Nephron progenitor cell (in vitro differentiated cells): Measurements from ENCODE around the gene PRKCA.
A peak's percentile ranks its signal among the peaks of the same experiment; 100 is the strongest.

Experiments used
- DNase-seq: peaks from one replicate; pipeline ENCODE4 v3.0.0; 2021
- H3K27ac Mint-ChIP-seq: 2 replicates; pipeline ENCODE4 v1.8.0; 2021; ENCODE audit warnings: mild to moderate bottlenecking, moderate library complexity, mixed read lengths
- H3K27me3 Mint-ChIP-seq: 2 replicates; pipeline ENCODE4 v1.8.0; 2021; ENCODE audit warnings: mild to moderate bottlenecking, low read depth, mixed read lengths; ENCODE audit not compliant: poor library complexity
- H3K36me3 Mint-ChIP-seq: 2 replicates; pipeline ENCODE4 v1.8.0; 2021; ENCODE audit warnings: low read depth, mixed read lengths
- H3K4me1 Mint-ChIP-seq: 2 replicates; pipeline ENCODE4 v1.8.0; 2021; ENCODE audit warnings: mixed read lengths
- H3K4me3 Mint-ChIP-seq: 2 replicates; pipeline ENCODE4 v1.8.0; 2021; ENCODE audit warnings: mild to moderate bottlenecking, moderate library complexity, mixed read lengths
- H3K9me3 Mint-ChIP-seq: 2 replicates; pipeline ENCODE4 v1.8.0; 2021; ENCODE audit warnings: mild to moderate bottlenecking, moderate library complexity, mixed read lengths
- TF ChIP-seq, protein P1 (sequence below): fragments of 200-600 bp; sonication (generic); IDR thresholded peaks from 2 replicates; pipeline ENCODE4 v1.5.0; 2021; ENCODE audit warnings: antibody characterized with exemption

Gene PRKCA

DNA sequence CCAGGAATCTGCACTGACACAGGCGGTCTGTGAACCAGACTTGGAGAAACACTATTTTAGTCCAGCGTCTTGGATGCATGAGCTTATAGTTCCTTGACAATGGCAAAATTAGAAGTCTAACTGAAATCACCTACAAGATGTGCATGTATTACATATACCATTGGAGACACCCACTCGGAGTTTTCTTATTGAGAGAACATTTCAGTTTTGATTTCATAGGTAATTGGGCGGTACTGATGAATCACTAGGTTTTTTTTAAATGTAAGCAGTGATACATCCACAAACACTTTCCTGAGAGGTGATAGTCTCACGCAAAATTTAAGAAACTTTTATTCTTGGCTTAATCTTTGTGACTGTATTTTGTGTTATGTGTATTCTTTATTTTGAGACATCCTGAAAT is 69.8 kb downstream of the PRKCA start:
- H3K4me3 Mint-ChIP-seq = no peak overlapping the region
- H3K27me3 Mint-ChIP-seq = no peaks in the 10 kb centered on the region
- H3K4me1 Mint-ChIP-seq = peaks cover 30% of the 10 kb centered on the region
- H3K9me3 Mint-ChIP-seq = no peaks in the 10 kb centered on the region
- H3K36me3 Mint-ChIP-seq = no peaks in the 10 kb centered on the region
- TF ChIP-seq, protein P1, sequence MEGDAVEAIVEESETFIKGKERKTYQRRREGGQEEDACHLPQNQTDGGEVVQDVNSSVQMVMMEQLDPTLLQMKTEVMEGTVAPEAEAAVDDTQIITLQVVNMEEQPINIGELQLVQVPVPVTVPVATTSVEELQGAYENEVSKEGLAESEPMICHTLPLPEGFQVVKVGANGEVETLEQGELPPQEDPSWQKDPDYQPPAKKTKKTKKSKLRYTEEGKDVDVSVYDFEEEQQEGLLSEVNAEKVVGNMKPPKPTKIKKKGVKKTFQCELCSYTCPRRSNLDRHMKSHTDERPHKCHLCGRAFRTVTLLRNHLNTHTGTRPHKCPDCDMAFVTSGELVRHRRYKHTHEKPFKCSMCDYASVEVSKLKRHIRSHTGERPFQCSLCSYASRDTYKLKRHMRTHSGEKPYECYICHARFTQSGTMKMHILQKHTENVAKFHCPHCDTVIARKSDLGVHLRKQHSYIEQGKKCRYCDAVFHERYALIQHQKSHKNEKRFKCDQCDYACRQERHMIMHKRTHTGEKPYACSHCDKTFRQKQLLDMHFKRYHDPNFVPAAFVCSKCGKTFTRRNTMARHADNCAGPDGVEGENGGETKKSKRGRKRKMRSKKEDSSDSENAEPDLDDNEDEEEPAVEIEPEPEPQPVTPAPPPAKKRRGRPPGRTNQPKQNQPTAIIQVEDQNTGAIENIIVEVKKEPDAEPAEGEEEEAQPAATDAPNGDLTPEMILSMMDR = no peak
- no peak for DNase-seq
- H3K27ac Mint-ChIP-seq = no peak overlapping the region

DNA sequence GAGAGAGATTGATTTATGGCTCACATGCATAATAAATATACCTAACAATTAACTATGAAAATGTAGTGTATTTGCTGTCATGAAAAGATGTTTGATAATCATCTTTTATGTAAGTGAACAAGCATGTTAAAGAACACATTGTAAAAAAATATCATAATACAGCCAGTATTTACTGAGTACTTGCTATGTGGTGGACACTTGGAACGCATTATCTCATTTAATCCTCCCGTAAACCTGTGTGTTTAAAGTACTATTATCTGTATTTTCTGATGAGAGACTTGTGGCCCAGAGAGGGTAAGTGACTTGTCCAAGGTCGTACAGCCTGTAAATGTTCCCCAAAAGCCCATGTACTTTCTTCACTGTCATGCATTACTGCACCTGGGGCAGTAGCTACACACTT is 70.7 kb downstream of the PRKCA start:
- H3K4me1 Mint-ChIP-seq = peaks cover 30% of the 10 kb centered on the region
- no peaks in the 10 kb centered on the region for H3K9me3 Mint-ChIP-seq
- no peak overlapping the region for H3K4me3 Mint-ChIP-seq
- H3K36me3 Mint-ChIP-seq = no peaks in the 10 kb centered on the region
- no peak overlapping the region for H3K27ac Mint-ChIP-seq
- TF ChIP-seq, protein P1 = no peak
- H3K27me3 Mint-ChIP-seq = no peaks in the 10 kb centered on the region
- no peak for DNase-seq

DNA sequence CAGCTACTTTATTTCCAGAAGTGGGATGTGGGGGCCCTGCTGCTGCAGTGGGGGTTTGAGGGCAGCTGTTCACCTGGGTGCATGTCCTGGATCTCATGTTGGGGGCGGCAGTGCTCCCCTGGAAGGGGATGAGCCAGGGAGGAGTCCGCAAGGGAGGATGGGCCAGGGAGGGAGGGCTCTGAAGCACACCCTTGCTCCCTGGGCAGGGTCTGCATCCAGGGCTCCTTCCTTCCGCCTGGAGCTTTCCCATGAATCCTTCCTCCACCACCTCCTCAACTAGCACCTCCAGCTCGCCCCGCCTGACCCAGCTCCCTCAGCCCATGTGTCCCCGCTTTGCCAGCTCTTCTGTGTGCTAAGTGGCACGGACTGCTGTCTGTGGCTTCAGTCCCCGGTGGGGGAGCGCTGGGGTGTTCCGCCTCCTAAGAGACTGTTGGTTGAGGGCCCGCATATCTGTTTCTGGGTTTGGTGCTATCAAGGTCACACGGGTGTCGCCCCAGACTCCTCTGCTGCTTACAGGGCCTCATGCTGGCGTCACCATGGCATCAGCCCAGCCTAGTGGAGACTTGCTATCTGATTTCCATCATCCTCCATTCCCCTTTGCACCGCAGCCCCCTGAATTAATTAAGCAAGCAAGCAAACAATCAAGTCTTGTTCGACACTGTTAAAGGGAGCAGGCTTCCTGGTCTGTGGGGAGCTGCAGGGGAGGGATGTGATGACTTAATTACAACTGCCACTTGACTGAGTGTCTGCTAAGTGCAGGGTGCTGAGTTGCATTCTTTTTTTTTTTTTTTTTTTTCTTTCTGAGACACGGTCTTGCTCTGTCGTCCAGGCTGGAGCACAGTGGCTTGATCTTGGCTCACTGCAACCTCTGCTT is 71.8 kb downstream of the PRKCA start:
- no peaks in the 10 kb centered on the region for H3K36me3 Mint-ChIP-seq
- H3K27me3 Mint-ChIP-seq = no peaks in the 10 kb centered on the region
- H3K9me3 Mint-ChIP-seq = no peaks in the 10 kb centered on the region
- TF ChIP-seq, protein P1 = no peak
- H3K27ac Mint-ChIP-seq = peak overlapping the region; percentile 54
- H3K4me3 Mint-ChIP-seq = no peak overlapping the region
- DNase-seq = peak; percentile 14
- H3K4me1 Mint-ChIP-seq = peaks cover 30% of the 10 kb centered on the region

DNA sequence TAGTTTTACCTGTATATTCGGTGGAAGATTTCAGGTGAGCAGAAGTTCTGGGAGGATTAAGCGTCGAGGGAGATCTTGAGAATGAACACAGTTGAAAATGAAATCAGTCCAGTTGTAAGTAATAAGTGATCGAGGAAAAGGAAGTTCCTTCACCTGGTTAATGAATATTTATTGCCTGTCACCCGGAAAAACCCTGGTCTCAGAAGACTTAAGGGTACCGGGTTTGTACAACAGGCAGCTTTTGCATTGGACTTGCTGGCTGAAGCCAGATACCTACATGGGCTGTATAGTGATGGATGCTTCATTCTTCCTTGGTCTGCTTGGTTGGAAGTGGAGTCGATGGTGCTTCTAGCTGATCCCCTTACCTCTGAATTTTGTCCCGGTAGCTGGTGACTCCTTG is 72.7 kb downstream of the PRKCA start:
- H3K27me3 Mint-ChIP-seq = no peaks in the 10 kb centered on the region
- H3K4me3 Mint-ChIP-seq = no peak overlapping the region
- H3K4me1 Mint-ChIP-seq = peaks cover 30% of the 10 kb centered on the region
- TF ChIP-seq, protein P1 = no peak
- H3K36me3 Mint-ChIP-seq = no peaks in the 10 kb centered on the region
- H3K27ac Mint-ChIP-seq = peak overlapping the region; percentile 2
- H3K9me3 Mint-ChIP-seq = no peaks in the 10 kb centered on the region
- no peak for DNase-seq

DNA sequence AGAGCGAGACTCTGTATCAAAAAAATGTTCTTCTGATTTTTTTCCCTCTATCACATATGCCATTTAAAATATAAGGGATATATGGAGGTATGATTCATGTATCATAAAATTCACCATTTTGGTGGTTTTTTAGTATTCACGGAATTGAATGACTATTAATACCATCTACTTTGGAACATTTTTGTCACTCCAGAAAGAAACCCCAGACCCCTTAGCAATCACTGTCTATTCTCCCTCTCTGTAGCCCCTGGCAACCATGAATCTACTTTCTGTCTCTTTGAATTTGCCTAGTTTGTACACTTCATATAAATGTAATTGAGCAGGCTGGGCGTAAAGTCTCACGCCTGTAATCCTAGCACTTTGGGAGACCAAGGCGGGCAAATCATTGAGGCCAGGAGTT is 75.9 kb downstream of the PRKCA start:
- no peak for DNase-seq
- Mint-ChIP-seq H3K27me3 (no peaks in the 10 kb centered on the region), H3K27ac (no peak overlapping the region), H3K9me3 (no peaks in the 10 kb centered on the region), H3K36me3 (no peaks in the 10 kb centered on the region), H3K4me3 (no peak overlapping the region), H3K4me1 (peaks cover 32% of the 10 kb centered on the region)
- TF ChIP-seq, protein P1 = no peak

DNA sequence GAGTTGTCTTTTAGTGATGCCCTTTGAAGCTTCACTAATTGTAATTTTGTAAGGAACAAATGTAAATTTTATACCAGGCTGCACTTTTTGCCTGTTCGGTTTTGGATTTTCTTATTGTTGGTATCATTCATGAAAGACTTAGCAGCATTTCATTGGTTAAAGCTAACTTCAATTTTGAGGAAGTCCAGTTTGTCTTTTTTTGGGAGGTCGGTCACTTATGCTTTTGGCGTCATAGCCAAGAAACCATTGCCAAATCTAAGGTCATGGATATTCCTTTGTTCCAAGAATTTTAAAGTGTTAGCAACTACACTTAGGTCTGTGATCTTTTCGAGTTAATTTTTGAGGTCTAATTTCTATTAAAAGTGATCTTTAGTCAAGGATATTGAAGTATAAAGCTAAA is 77.1 kb downstream of the PRKCA start:
- Mint-ChIP-seq H3K4me3 (no peak overlapping the region), H3K36me3 (no peaks in the 10 kb centered on the region), H3K27ac (no peak overlapping the region), H3K9me3 (no peaks in the 10 kb centered on the region), H3K27me3 (no peaks in the 10 kb centered on the region), H3K4me1 (peaks cover 22% of the 10 kb centered on the region)
- TF ChIP-seq, protein P1 = no peak
- DNase-seq = no peak
